HG02588 (cell line): ENCODE data around the gene CBX5.
"Not testable (repeated sequence)": the region's sequence is repeated elsewhere in the genome, so short reads cannot be mapped to it uniquely, and the experiment has no call there.

Experiments
- ATAC-seq: cut with Tn5 transposase; IDR thresholded peaks from one replicate; pipeline ENCODE4 v1.9.1; 2021; ENCODE audit warnings: mild to moderate bottlenecking, moderate library complexity; ENCODE audit not compliant: unreplicated experiment

CBX5 gene

DNA sequence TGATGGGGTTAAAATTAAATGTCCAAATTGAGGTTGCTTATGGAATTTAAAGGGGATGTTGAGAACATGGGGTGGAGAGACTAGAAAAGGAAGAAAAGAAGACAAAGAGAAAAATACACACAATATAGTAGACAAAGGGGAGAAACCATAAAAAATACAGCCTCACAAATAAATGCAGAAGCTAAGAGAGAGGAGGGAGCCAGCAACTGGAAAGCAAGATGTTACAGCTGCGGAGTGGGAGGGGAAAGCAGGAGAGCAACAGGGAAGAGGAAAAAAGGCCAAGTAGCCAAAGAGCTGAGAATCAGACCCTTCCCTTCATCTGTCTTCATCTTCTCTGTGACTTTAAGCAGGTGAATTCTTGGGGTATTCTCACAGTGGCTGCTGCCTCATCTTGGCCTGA, 51.5 kb downstream of the CBX5 start:
- ATAC-seq = no peak

DNA sequence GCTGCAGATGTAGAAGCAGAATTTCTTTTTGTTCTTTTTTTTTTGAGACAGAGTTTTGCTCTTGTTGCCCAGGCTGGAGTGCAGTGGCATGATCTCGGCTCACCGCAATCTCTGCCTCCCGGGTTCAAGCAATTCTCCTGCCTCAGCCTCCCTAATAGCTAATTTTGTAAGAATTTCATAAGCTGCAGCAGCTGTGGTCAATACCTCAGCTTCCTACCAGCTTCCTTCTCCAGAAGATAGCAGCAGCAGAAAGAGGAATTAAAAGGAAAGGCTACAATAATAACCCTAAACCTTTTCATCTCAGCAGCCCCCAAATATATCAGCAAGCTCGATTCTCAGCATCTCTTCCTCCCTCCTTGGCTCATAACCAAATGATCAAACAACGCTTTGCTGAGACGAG, 52.0 kb downstream of the CBX5 start:
- not testable (repeated sequence) for ATAC-seq

DNA sequence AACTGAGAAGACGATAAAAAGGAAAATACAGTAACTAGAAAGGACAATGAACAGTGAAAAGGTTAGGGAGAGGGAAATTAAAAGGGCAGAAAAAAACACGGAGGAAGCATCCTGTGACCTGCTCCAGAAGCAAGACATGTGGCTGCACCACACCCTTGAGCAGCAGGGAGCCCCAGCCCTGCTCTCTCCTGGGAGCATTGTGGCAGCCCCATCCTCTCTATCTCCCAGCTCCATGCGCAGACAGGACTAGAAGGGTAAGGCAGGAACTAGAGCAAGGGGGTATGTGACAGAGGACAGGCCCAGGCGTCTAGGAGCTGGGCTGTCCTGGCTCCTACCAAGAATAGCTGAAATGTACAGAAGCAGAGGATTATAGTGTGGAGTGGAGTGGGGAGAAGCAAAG, 52.5 kb downstream of the CBX5 start:
- ATAC-seq = no peak

DNA sequence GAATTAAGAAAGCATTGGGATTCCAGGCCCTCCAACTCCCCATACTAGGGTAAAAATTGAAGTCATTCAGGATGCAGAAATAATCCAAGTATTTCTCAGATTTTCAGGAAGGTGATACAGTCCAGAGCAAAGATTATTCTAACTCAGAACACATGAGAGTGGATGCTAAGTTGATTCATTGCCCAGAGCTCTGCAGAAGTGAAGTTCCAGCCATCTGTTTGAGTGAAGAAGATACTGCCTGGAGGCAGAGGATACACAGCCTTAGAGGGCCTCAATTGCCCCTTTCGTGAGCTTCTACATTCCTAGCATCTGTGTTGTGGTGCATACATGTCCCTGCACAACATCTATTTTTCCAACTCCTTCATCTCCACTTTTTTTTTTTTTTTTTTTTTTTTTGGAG, 54.3 kb downstream of the CBX5 start:
- no peak for ATAC-seq

- no peak for ATAC-seq
Measured at GRCh38 chr12:54222609-54223008, 57.3 kb downstream of the CBX5 start.

DNA sequence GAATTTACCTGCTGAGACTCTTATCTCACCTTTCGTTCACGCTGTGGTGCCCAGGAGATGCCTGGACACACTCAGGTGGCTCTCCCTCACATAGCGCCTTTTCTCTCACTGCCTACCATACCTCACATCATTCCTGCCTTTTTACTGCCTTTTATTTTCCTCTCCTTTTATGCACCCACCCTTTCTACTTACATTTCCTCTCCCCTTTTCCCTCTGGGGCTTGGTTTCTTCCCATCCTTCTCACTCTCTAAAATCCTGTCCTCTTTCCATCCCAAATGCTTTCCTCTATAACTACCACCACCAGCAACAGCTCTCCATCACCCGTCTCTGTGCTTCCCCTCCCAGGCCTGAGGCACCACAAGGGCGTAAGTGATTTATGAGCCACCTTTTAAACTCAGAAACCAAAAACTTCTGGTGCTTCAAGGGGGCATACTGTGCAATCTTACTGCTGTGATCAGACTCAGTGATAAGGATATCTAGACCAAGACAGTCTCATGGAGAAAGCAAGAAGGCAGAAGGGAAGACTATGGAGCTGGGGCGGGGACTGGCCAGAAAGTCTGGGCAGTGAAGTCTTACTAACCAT, 58.4 kb downstream of the CBX5 start:
- no peak for ATAC-seq

GRCh38 chr12:54220567-54220966, 59.4 kb downstream of the CBX5 start:
- no peak for ATAC-seq

- no peak for ATAC-seq
Measured at GRCh38 chr12:54220092-54220557, 59.8 kb downstream of the CBX5 start.

DNA sequence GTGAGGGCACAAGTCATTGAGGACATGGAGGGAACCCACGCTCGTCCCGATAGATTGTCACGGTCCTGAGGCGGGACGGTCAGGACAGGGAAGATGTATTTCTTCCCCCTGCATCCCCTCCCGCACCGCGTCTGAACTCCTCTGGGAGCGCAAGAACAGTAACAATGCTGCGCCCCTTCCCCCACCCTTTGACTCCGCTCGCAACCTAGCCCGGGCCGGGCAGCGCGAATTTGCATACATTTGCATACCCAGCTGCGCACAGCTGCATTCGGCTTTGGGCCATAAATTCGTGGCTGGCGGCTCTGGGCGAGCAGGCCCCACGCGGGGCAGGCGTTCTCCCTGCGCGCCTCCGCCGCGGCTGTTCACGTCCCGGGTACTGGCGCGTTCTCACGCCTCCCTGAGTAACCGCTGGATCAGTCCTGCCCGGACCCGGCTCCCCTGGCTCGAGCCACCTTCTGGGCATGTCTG, 62.1 kb downstream of the CBX5 start:
- ATAC-seq = no peak

- ATAC-seq = peak; percentile 28
Measured at GRCh38 chr12:54216797-54217661, 62.9 kb downstream of the CBX5 start.

DNA sequence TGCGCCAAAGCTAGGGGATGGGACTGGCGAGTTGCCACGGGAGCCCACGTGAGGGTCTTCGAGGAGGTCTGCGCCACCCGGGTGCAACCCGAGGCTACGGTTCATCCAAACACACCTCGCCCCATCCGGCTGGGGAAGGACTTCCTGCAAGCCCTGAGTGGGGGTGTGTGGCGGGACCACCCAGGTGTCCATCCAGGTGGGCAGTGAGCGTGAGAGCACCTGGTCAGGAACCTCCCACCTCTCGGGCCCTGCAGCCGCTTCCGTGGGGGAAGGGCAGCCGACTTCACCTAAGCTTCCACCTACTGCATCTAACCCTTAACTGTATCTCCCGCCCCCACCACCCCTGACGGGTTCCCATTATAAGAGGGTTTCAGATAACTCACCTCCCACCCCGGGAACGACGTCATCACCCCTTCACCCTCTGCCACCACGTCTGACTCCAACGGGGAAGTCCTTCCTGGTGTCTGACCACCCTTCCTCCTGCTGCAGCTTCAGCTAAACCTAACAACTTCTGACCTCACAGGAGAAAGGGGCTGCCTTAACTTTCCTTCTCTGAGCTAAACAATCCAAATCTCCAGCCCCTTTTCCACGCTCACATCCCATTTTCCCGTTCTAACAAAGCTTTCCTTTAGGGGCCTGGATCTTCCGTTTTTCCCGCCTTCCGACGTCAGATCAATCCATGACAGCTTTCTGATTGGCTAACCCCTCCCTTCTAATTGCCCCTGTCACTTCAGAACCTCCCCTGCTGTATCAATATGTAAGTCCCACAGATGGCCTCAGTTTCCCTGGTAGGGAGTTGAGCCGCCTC, 63.7 kb downstream of the CBX5 start:
- no peak for ATAC-seq

DNA sequence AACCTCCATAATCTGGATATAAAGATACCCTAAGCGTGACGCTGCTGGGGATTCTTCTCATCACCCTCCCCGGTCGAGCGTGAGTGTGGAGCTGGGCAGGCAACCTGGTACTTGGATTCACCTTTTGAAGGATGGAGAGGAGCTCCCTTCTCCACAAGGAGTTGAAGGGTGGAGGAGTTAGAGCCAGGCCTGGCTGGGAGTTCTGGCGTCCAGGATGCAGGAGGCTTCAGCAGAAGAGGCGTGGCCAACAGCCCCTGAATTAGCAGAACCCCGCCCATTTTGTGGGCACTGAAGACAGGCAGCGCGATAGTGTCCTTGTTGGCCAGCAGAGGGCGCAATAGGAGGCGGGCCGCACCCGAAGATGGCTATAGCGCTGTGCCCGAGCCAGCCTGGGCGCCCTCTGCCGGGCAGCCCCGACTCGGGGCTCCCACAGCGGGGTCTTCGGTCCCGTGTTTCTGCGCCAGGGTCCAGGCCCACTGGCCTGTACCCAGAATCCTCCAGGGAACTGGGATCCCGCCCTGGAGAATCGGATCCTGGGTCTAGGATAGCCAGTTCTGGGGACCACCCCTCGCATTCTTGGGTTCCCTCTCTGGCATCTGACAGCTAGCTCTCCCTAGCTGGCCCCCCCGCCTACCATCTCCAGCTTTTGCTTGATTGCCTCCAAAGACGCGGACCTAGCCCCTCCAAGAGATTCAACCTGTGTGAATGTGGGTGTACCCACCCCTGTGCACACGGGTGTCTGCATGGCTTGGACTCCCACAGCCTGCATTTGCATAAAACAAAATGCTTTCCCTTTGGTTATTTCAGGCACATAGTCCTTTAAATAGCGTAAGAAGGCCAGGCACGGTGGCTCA, 65.1 kb downstream of the CBX5 start:
- ATAC-seq = peak; percentile 74

DNA sequence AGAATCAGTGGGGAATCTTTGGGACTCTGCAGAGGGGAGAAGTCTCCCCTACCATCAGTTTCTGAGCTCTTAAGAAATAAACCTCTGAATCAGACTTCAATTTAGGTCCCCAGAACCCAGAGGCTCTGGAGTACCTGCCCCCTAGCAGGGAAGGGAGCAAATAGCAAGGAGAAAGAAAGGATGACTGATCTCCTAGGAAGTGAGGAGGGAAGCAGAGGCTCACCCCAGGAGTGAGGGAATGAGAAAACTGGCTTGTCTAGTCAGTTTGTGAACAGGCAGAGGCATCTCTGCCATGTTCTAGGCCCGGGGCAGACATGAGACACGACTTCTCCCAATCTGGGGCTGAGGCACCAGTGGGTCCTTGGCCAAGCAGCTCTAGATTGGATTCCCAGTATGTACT, 66.8 kb downstream of the CBX5 start:
- no peak for ATAC-seq

DNA sequence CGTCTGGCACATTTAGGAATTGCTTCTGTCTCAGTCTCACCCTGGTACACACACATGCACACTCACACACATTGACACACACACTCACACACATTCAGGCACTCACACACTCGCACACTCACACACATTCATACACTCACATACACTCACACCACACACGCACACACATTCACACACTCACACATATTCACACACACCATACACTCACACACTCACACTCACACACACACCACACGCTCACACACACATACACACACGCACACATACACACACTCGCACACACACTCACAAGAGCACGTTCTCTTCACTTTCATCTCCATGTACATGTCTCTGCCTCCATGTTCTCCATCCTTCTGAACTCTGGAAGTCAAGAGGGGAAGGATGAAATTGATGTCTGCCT, 68.0 kb downstream of the CBX5 start:
- ATAC-seq = no peak

DNA sequence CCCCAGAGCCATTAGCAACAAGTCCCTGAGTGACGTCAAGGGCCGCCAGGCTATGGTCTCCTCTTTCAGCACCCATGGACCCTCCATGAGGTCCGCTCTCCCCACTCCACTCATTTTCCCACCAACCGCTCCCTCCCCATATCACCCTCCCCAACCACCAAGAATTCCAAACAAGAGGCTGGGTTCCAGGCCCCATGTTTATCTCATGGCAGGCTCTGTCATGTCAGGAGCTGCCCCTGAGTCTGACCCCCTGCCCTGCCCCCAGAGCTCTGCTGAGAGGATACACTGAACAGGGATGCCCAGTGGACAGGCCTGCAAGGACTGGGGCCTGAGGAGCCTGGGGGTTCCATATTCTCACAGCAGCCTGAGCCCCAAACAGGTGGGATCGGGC, 69.5 kb downstream of the CBX5 start:
- ATAC-seq = no peak

DNA sequence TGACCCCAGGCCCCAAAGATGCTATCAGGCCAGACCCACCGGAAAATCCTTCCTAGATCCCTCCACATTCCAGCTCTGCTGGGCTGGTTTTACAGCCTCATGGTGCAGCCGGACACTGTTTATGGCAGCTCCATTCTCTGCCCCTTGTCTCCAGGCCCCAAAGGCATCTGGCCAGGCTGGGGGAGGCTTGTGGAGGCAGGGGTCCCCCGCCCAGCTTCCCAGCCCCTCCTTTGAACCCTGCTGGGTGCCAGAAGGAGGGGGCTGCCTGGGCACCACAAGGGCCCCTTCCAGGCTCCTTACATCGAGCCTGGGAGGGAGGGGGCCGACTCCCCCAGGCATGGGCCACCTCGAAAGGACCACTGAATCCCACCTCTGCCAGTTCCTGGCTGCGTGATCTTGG, 71.3 kb downstream of the CBX5 start:
- no peak for ATAC-seq

DNA sequence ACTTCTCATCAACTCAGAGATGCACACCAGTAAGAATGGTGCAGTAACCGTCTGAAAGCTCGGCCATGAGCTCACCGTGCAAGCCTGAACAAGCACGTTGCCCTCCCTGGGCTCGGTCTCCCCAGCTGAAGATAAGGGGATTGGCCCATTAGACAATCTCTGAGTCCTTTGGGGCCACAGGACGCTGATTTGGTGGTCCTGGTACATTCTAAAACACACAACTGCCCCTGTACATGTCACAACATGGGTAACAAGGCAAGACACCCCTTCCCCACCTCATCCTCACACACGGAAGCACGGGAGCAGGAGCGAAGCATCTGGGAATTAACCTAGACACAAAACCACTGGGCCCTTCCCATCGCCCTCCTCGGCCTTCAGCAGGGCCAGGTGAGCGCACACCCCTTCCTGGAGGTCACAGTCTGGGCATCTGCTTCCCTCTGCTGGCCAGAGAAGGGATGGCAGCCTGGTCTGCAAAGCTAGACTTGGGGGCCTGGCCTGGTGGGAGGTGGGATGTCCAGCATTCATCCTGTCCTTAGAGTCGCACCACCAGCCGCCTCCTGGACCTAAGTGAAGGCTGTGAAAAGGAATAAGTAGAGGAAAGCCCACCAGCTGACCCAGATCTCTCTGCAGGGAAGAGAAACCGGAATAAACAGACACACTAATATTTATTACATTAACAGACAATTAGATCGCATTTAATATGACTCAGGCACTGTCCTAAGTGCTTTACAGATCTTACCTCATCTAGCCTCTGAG, 72.2 kb downstream of the CBX5 start:
- ATAC-seq = peak; percentile 77

DNA sequence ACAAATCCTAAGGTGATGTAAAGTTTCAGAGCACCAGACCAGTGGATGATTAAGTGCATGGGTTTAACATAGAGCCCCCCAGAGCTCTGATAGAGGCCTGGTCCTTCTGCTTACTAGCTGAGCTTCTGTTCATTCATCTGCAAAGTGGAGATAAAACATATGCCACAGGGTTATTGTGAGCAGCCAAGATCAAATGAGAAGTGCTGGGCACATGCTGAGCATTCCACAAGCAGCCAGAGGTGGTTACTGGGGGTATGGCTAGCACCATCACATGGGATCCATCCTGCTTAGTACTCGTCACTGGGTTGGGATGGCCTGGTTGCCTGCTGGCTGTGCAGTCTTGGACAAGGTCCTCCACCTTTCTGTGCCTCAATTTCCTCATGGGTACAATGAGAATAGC, 73.1 kb downstream of the CBX5 start:
- no peak for ATAC-seq

DNA sequence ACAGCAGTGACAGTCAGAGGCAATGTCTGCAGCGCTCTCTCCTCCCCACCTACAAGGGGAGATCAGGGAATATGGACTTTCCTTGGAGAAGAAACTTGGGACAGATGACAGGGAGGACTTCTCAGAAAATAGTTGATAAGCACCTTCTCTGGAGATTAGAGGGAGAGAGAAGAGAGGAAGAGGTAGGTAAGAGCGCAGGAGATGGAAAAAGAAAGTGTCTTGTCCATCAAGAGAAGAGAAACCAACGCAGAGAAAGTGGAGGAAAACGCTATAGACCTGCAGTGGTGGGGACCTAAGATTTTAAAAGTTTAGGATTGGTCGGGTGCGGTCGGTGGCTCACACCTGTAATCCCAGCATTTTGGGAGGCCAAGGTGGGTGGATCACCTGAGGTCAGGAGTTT, 75.6 kb downstream of the CBX5 start:
- no peak for ATAC-seq
